A549 (cell line): ENCODE results near the gene ENO2. TPM values are rescaled to one million over a fixed set of nuclear protein-coding genes. Genes with fewer than 3 reads are reported as not detected.

Source experiments
- ATAC-seq, 2 experiments: fragments of 200-7000 bp in 1 of 2; fragments of >200 bp in 1 of 2; cut with Nextera tagmentation in 1 of 2; cut with Tn5 transposase in 1 of 2; 3 replicates each; pipeline versions ENCODE4 v1.8.0 to v1.9.1; 2018 to 2020; ENCODE audit warnings: mild to moderate bottlenecking in 1 of 2, moderate library complexity in 1 of 2
- CTCF ChIA-PET: fragments of 300-600 bp; sonication (Branson Sonifier 250); formaldehyde crosslinking; extraction: SDS; loops from one replicate; lab custom pipeline; 2021; ENCODE audit warnings: antibody characterized with exemption, inconsistent platforms; lab: Yijun Ruan, JAX
- POLR2A ChIA-PET: fragments of 350-600 bp; formaldehyde crosslinking; extraction: SDS; loops from one replicate; lab custom pipeline; 2021; ENCODE audit warnings: antibody characterized with exemption, inconsistent platforms; lab: Yijun Ruan, JAX
- DNase-seq, 2 experiments: peaks; one replicate each; pipeline versions ENCODE4 v3.0.0 to v3.0.0-alpha.2; 2011 to 2016; ENCODE audit warnings: low read depth in 1 of 2, low spot score in 1 of 2
- FAIRE-seq: peaks from 2 replicates; lab custom pipeline; 2011; peaks lifted over from hg19 to GRCh38; lab: Jason Lieb, UNC
- H3K27ac ChIP-seq, 2 experiments: fragments of >200 bp; sonication (Bioruptor Twin); formaldehyde crosslinking; 3 replicates each; pipeline ENCODE4 v1.5.1; 2016 to 2017
- H3K4me1 ChIP-seq: fragments of >200 bp; sonication (Bioruptor Twin); formaldehyde crosslinking; 3 replicates; pipeline ENCODE4 v1.6.1; 2016
- H3K4me2 ChIP-seq: fragments of >200 bp; sonication (Bioruptor Twin); formaldehyde crosslinking; 3 replicates; pipeline ENCODE4 v1.6.1; 2016
- H3K4me3 ChIP-seq: fragments of >200 bp; sonication (Bioruptor Twin); formaldehyde crosslinking; 3 replicates; pipeline ENCODE4 v1.5.1; 2016
- H3K9me3 ChIP-seq: fragments of >200 bp; sonication (Bioruptor Twin); formaldehyde crosslinking; 3 replicates; pipeline ENCODE4 v1.6.1; 2016
- ATOH8 ChIP-seq: fragments of 250-450 bp; sonication (Bioruptor Pico); IDR thresholded peaks from 2 replicates; pipeline ENCODE4 v1.5.0; 2020; ENCODE audit warnings: low read depth, mild to moderate bottlenecking, moderate library complexity
- CBX8 ChIP-seq: fragments of 200-600 bp; sonication (generic); IDR thresholded peaks from 2 replicates; pipeline ENCODE4 v1.6.1; 2016
- CEBPB ChIP-seq, 2 experiments: fragments of >200 bp in 1 of 2; sonication (Bioruptor Twin) in 1 of 2; formaldehyde crosslinking in 1 of 2; IDR thresholded peaks; 2 replicates each; pipeline ENCODE4 v1.6.1; 2012 to 2016
- CHD2 ChIP-seq: fragments of 150-350 bp; IDR thresholded peaks from 2 replicates; pipeline ENCODE4 v1.6.1; 2014; ENCODE audit warnings: low read length; ENCODE audit not compliant: partially characterized antibody
- EHMT2 ChIP-seq: fragments of 200-600 bp; sonication (generic); IDR thresholded peaks from 2 replicates; pipeline ENCODE4 v1.6.1; 2016; ENCODE audit warnings: antibody characterized with exemption, low read depth, mild to moderate bottlenecking, moderate library complexity
- ELK1 ChIP-seq: fragments of 150-350 bp; IDR thresholded peaks from 2 replicates; pipeline ENCODE4 v1.6.1; 2014; ENCODE audit warnings: low read depth, mild to moderate bottlenecking, low read length
- FOSB ChIP-seq: fragments of 250-450 bp; sonication (Bioruptor Pico); IDR thresholded peaks from 2 replicates; pipeline ENCODE4 v1.5.0; 2020; ENCODE audit warnings: mild to moderate bottlenecking, moderate library complexity
- FOSL2 ChIP-seq, 2 experiments: fragments of 450-650 bp in 1 of 2; fragments of >200 bp in 1 of 2; sonication (Bioruptor Twin) in 1 of 2; formaldehyde crosslinking; IDR thresholded peaks; 2 replicates each; pipeline versions ENCODE4 v1.5.0 to v1.6.1; 2016 to 2020; ENCODE audit warnings: mild to moderate bottlenecking in 1 of 2, moderate library complexity in 1 of 2
- HOXB13 ChIP-seq: fragments of 250-450 bp; sonication (Bioruptor Pico); IDR thresholded peaks from 2 replicates; pipeline ENCODE4 v1.5.0; 2020; ENCODE audit warnings: low read depth, mild to moderate bottlenecking, moderate library complexity
- JUN ChIP-seq, 2 experiments: fragments of >200 bp; sonication (Bioruptor Twin); formaldehyde crosslinking; IDR thresholded peaks; 2 replicates in 1 of 2; 3 replicates in 1 of 2; pipeline ENCODE4 v1.6.1; 2016 to 2017
- MAZ ChIP-seq: fragments of 150-350 bp; IDR thresholded peaks from 2 replicates; pipeline ENCODE4 v1.6.1; 2014; ENCODE audit warnings: antibody characterized with exemption, low read depth, low read length, borderline replicate concordance
- PHF8 ChIP-seq: fragments of 200-600 bp; sonication (generic); IDR thresholded peaks from 2 replicates; pipeline ENCODE4 v1.6.1; 2016; ENCODE audit warnings: low read depth, mild to moderate bottlenecking, antibody characterized with exemption, moderate library complexity, borderline replicate concordance
- ZC3H11A ChIP-seq: fragments of 450-650 bp; IDR thresholded peaks from 2 replicates; pipeline ENCODE4 v1.6.1; 2014; ENCODE audit warnings: antibody characterized with exemption, mild to moderate bottlenecking
- ZFP36 ChIP-seq: fragments of 450-650 bp; IDR thresholded peaks from 2 replicates; pipeline ENCODE4 v1.6.1; 2014; ENCODE audit warnings: borderline replicate concordance; ENCODE audit not compliant: partially characterized antibody
- WGBS: methylation state at CpG from one replicate; pipeline ENCODE4 v1.1.6; 2017; ENCODE audit errors: missing lambda C conversion rate; 5-methylcytosine and 5-hydroxymethylcytosine counted together
- polyA plus RNA-seq, 4 experiments: library from polyadenylated mRNA; depleted of rRNA in 3 of 4; stranded (reverse); fragments of >200 nt; fragmentation: RNase III in 1 of 4; extraction: RNeasy Plus Mini Kit Qiagen cat#74134 plus additional on column Dnase treatment in 1 of 4; gene quantifications; 2 replicates in 3 of 4; 3 replicates in 1 of 4; pipeline ENCODE4 v1.2.3, GENCODE V29; 2011 to 2017
- TF ChIP-seq, protein P1 (sequence below): fragments of 250-450 bp; sonication (Bioruptor Pico); IDR thresholded peaks from 2 replicates; pipeline ENCODE4 v1.5.0; 2021; ENCODE audit warnings: mild to moderate bottlenecking, moderate library complexity, borderline replicate concordance
- TF ChIP-seq, protein P2 (sequence below): IDR thresholded peaks from 2 replicates; pipeline ENCODE4 v1.6.1; 2012
- TF ChIP-seq, protein P3 (sequence below): fragments of 450-650 bp; IDR thresholded peaks from 2 replicates; pipeline ENCODE4 v1.6.1; 2014; ENCODE audit warnings: antibody characterized with exemption
- TF ChIP-seq, protein P4 (sequence below): IDR thresholded peaks from 2 replicates; pipeline ENCODE4 v1.6.1; 2012; ENCODE audit warnings: low read depth, borderline replicate concordance

Gene ENO2
- polyA plus RNA-seq, 2 of the 4 experiments (the other 2 are of a cell fraction), result 26.2 to 38.6 TPM

DNA sequence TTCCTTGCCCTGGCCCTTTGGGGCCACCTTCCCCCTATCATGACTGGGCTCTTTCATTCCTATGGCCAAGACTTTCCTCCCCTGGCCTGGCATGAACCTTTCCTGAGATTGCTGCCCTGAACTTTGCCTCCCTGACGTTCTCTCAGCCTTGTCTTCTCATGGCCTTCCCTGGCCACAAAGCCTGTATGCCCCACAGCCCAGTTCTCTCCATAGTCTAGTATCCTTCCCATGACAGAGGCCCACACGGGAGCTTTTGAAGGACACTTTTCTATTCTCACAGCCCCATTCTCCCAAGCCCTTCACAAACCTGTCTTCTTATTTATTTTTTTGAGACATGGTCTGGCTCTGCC, 24.8 kb downstream of the ENO2 start (continued):
- no peak for TF ChIP-seq ATOH8 (CRISPR knock-in tag)
- TF ChIP-seq, protein P1, sequence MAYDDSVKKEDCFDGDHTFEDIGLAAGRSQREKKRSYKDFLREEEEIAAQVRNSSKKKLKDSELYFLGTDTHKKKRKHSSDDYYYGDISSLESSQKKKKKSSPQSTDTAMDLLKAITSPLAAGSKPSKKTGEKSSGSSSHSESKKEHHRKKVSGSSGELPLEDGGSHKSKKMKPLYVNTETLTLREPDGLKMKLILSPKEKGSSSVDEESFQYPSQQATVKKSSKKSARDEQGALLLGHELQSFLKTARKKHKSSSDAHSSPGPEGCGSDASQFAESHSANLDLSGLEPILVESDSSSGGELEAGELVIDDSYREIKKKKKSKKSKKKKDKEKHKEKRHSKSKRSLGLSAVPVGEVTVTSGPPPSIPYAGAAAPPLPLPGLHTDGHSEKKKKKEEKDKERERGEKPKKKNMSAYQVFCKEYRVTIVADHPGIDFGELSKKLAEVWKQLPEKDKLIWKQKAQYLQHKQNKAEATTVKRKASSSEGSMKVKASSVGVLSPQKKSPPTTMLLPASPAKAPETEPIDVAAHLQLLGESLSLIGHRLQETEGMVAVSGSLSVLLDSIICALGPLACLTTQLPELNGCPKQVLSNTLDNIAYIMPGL (CRISPR knock-in tag), result no peak
- no peak for TF ChIP-seq FOSL2 (IDR thresholded peaks at IDR 0.05)
- no peak for TF ChIP-seq FOSL2 (CRISPR knock-in tag; IDR thresholded peaks at IDR 0.05)
- TF ChIP-seq CHD2, result no peak
- TF ChIP-seq ZC3H11A, result no peak

DNA sequence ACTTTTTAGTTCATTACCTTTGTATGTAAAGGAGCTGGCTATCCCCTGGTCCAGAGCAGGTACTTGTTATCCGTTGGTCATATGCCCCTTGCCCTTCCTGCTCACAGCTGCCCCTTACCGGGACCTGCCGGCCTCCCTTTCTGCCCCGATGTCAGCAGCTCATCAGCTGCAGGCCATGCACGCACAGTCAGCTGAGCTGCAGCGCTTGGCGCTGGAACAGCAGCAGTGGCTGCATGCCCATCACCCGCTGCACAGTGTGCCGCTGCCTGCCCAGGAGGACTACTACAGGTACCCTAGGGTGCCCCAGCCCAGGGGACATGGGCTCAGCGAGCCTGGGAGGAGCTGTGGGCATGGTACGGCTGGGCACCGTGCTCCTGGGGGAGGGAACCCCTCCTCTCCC, 26.9 kb downstream of the ENO2 start:
- CTCF ChIA-PET, result interaction anchor here (0.6 to 22.6 kb wide), 7 partner anchors 11 to 80 kb away, joined by 3 to 370 read pairs (median 23); partner anchors contain the start of genes ATN1, SPSB2 and TPI1
- 91% methylated on average over 11 of the region's 12 CpGs for WGBS
- FAIRE-seq, result no peak
- H3K4me1 ChIP-seq, result peaks cover 44% of the 10 kb centered on the region
- TF ChIP-seq, protein P2, sequence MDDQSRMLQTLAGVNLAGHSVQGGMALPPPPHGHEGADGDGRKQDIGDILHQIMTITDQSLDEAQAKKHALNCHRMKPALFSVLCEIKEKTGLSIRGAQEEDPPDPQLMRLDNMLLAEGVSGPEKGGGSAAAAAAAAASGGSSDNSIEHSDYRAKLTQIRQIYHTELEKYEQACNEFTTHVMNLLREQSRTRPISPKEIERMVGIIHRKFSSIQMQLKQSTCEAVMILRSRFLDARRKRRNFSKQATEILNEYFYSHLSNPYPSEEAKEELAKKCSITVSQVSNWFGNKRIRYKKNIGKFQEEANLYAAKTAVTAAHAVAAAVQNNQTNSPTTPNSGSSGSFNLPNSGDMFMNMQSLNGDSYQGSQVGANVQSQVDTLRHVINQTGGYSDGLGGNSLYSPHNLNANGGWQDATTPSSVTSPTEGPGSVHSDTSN, result no peak
- TF ChIP-seq CEBPB (IDR thresholded peaks at IDR 0.05) (no peak), EHMT2 (no peak), JUN (IDR thresholded peaks at IDR 0.05) (no peak), FOSB (CRISPR knock-in tag) (no peak), FOSL2 (IDR thresholded peaks at IDR 0.05) (no peak), FOSL2 (CRISPR knock-in tag; IDR thresholded peaks at IDR 0.05) (no peak), ZFP36 (no peak), PHF8 (no peak), CBX8 (no peak), ZC3H11A (no peak), HOXB13 (CRISPR knock-in tag) (no peak), ATOH8 (CRISPR knock-in tag) (no peak), ELK1 (no peak), MAZ (no peak)
- TF ChIP-seq, protein P3, sequence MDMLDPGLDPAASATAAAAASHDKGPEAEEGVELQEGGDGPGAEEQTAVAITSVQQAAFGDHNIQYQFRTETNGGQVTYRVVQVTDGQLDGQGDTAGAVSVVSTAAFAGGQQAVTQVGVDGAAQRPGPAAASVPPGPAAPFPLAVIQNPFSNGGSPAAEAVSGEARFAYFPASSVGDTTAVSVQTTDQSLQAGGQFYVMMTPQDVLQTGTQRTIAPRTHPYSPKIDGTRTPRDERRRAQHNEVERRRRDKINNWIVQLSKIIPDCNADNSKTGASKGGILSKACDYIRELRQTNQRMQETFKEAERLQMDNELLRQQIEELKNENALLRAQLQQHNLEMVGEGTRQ, result no peak
- TF ChIP-seq, protein P4, sequence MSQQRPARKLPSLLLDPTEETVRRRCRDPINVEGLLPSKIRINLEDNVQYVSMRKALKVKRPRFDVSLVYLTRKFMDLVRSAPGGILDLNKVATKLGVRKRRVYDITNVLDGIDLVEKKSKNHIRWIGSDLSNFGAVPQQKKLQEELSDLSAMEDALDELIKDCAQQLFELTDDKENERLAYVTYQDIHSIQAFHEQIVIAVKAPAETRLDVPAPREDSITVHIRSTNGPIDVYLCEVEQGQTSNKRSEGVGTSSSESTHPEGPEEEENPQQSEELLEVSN, result no peak
- ATAC-seq, result no peak
- H3K4me3 ChIP-seq, result no peak overlapping the region
- no peak overlapping the region for H3K4me2 ChIP-seq
- no peaks in the 10 kb centered on the region for H3K9me3 ChIP-seq
- H3K27ac ChIP-seq, result no peak overlapping the region
- DNase-seq, result no peak
- POLR2A ChIA-PET, result interaction anchor here (1.4 kb wide), 1 partner anchor 16 kb away, joined by 4 read pairs; no protein-coding TSS in a partner anchor
